Measurements from ENCODE around the gene SPINT2.

Gene SPINT2

DNA sequence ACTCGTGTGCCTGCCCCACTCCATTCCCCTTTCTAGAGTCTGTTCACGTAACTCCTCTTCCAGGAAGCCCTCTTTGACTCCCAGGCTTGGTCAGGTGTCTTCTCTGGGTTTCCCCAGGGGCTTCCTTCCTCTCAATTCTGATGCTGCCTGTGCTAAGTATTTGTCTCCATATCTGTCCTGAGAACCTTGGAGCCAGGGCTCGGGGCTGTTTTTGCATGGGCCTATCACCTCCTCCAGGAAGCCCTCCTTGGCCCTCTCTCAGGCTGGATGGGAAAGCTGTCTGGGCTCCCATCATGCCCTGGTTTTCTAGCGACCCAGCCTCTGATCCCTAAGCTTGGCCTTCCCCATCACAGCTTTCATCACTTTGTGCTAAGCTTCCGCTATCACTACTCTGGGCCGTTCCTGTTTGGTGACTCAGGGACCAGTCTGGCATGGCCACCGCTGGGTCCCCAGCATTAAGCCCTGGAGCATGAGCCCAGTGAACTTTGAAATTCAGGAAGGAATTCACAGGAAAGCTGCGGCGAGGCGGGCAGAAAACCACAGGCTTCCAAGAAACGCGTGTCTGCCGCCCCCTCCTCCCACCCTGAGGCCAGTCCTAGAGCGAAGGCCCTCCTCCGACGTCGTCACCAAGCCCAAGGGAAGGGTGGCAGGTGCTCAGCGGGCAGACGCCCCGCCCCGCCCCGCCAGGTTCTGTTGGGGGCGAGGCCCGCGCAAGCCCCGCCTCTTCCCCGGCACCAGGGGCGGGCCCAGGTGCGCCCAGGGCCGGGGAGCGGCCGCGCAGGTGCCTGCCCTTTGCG lies 486 bp upstream of the SPINT2 start:
- CTCF ChIA-PET = interaction anchor here (0.6 kb wide), 1 partner anchor 39 kb away, joined by 3 read pairs; no protein-coding TSS in a partner anchor
- DNase-seq (ENCODE audit: extremely low spot score) = no peak
- POLR2A ChIA-PET = no interaction called here
- peak; percentile 45 for TF ChIP-seq L3MBTL2 (conservative IDR thresholded peaks at IDR 0.05)
- TF ChIP-seq ARNT (IDR thresholded peaks at IDR 0.05) = no peak

DNA sequence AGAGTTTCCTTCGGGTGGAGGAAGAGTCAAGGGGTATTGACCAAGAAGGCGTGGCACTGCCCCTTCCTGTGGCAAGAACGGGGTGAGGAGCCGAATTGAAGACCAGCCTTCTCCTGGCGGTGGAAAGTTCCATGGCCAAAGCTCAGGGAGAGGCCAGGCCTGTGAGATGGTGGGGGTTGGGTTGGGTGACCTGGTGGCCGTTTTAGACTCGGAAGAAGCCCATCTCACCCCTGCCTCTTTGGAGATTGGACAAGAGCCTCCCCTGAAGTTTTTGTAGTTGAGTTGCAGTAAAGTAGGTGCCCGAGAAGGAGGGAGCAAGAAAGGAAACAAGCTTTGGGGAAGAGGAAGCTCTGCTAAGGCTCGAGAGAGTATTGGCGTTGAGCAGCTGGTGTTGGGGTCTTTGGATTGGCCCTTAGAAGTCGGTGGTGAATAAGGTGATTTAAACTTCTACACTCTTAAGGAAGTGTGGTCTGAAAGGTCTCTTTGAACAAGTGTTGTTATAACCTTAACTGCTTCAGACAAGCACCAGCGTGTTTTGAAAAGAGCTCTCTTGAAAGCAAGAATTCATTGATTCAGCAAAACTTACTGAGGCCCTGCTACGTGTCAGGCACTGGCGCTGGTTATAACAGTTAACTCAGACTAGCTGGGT lies 964 bp downstream of the SPINT2 start:
- no peak for DNase-seq (ENCODE audit: extremely low spot score)
- no peak for TF ChIP-seq CTBP1 (IDR thresholded peaks at IDR 0.05; ENCODE audit: borderline replicate concordance)
- POLR2A ChIA-PET = interaction anchor here (0.6 to 1.8 kb wide), 6 partner anchors 12 to 125 kb away, joined by 3 to 10 read pairs (median 4); partner anchors contain the start of gene PSMD8
- CTCF ChIA-PET = interaction anchor here (0.7 to 1.5 kb wide), 3 partner anchors 21 to 71 kb away, joined by 3 to 5 read pairs (median 4); partner anchors contain the start of gene CATSPERG

DNA sequence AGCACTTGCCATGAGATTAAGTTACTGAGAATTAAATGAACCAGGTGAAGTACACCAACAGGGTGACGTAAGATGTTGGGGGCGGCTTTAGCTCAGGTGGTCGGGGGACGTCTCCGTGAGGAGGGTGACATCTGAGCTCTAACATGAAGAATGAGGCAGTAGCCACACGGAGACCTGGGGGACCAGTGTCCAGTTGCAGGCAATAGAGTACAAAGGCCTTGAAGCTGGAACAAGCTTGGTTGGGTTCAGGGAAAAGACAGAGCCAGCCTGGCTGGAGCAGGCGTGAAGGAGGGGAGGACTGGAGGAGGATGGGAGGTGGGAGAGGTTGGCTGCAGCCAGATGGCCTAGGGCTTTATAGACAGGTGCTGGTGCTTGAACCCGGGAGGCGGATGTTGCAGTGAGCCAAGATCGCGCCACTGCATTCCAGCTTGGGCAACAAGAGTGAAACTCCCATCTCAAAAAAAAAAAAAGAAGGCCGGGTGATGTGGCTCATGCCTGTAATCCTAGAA lies 1.6 kb downstream of the SPINT2 start:
- POLR2A ChIA-PET = interaction anchor here (0.6 to 1.8 kb wide), 5 partner anchors 13 to 261 kb away, joined by 3 to 10 read pairs (median 4); partner anchors contain the start of gene PSMD8

DNA sequence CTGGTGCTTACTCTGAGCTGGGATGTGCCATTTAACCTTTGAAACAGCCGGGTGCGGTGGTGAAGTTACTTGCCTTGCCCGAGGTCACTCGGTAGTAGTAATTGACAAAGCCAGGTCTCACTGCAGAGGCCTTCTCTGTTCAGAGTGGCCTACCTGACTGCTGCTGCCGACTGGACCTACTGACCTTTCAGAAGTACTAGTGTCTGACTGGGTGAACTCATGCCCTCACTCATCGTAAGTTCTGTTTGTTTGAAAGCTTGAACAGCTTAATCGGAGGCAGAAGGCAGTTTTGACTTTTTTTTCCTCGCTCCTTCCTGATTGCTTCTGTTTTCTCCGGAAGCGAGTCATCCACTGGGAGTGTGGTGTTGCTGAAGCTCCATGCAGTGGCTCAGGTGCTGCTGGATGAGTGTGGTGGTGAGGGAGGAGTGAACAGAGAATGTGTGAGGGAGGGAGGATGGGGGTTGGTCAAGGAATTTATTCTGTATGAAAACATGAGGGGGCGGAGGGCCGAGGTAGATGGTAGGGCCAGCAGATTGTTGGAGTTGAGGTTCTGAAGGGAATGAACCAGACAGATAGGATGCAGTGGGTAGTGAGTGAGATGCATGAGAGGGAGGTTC lies 2.7 kb downstream of the SPINT2 start:
- ChIA-PET CTCF (interaction anchor here (0.8 to 1.5 kb wide), 2 partner anchors 23 to 33 kb away, joined by 3 to 4 read pairs; no protein-coding TSS in a partner anchor), POLR2A (interaction anchor here (0.6 kb wide), 1 partner anchor 262 kb away, joined by 3 read pairs; no protein-coding TSS in a partner anchor)
- no peak for TF ChIP-seq SUZ12 (IDR thresholded peaks at IDR 0.05)
- TF ChIP-seq ZNF384 (IDR thresholded peaks at IDR 0.05) = no peak
- no peak for TF ChIP-seq ELF4 (IDR thresholded peaks at IDR 0.05)
- no peak for TF ChIP-seq SP1 (IDR thresholded peaks at IDR 0.05)
- TF ChIP-seq FOXA1 (IDR thresholded peaks at IDR 0.05) = no peak
- TF ChIP-seq ARNT (IDR thresholded peaks at IDR 0.05) = no peak
- TF ChIP-seq CTBP1 (IDR thresholded peaks at IDR 0.05; ENCODE audit: borderline replicate concordance) = no peak
- no peak for TF ChIP-seq TARDBP (IDR thresholded peaks at IDR 0.05)
- no peak for TF ChIP-seq FOXM1 (IDR thresholded peaks at IDR 0.05; ENCODE audit: borderline replicate concordance)
- no peak for TF ChIP-seq NFRKB (IDR thresholded peaks at IDR 0.05)
- no peak for TF ChIP-seq L3MBTL2 (conservative IDR thresholded peaks at IDR 0.05)
- TF ChIP-seq, protein P1, sequence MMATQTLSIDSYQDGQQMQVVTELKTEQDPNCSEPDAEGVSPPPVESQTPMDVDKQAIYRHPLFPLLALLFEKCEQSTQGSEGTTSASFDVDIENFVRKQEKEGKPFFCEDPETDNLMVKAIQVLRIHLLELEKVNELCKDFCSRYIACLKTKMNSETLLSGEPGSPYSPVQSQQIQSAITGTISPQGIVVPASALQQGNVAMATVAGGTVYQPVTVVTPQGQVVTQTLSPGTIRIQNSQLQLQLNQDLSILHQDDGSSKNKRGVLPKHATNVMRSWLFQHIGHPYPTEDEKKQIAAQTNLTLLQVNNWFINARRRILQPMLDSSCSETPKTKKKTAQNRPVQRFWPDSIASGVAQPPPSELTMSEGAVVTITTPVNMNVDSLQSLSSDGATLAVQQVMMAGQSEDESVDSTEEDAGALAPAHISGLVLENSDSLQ (IDR thresholded peaks at IDR 0.05) = no peak
- no peak for TF ChIP-seq LEF1 (IDR thresholded peaks at IDR 0.05; ENCODE audit: borderline replicate concordance)
- TF ChIP-seq HDGF (IDR thresholded peaks at IDR 0.05; ENCODE audit: borderline replicate concordance) = no peak
- TF ChIP-seq BHLHE40 (IDR thresholded peaks at IDR 0.05; ENCODE audit: borderline replicate concordance) = no peak
- no peak for TF ChIP-seq FOXK2 (IDR thresholded peaks at IDR 0.05)
- no peak for DNase-seq (ENCODE audit: extremely low spot score)

More for the DNA sequence above, 1.6 kb downstream of the SPINT2 start:
- TF ChIP-seq, protein P1 (IDR thresholded peaks at IDR 0.05) = no peak
- no peak for TF ChIP-seq FOXK2 (IDR thresholded peaks at IDR 0.05)
- TF ChIP-seq TARDBP (IDR thresholded peaks at IDR 0.05) = no peak
- no peak for TF ChIP-seq SUZ12 (IDR thresholded peaks at IDR 0.05)
- TF ChIP-seq ELF4 (IDR thresholded peaks at IDR 0.05) = no peak
- TF ChIP-seq CTBP1 (IDR thresholded peaks at IDR 0.05; ENCODE audit: borderline replicate concordance) = no peak
- no peak for TF ChIP-seq ARNT (IDR thresholded peaks at IDR 0.05)
- no peak for TF ChIP-seq SP1 (IDR thresholded peaks at IDR 0.05)
- TF ChIP-seq NFRKB (IDR thresholded peaks at IDR 0.05) = no peak
- no peak for TF ChIP-seq HDGF (IDR thresholded peaks at IDR 0.05; ENCODE audit: borderline replicate concordance)
- no peak for TF ChIP-seq LEF1 (IDR thresholded peaks at IDR 0.05; ENCODE audit: borderline replicate concordance)
- no peak for TF ChIP-seq BHLHE40 (IDR thresholded peaks at IDR 0.05; ENCODE audit: borderline replicate concordance)
- no peak for TF ChIP-seq FOXA1 (IDR thresholded peaks at IDR 0.05)
- TF ChIP-seq ZNF384 (IDR thresholded peaks at IDR 0.05) = no peak
- TF ChIP-seq FOXM1 (IDR thresholded peaks at IDR 0.05; ENCODE audit: borderline replicate concordance) = no peak
- no peak for TF ChIP-seq L3MBTL2 (conservative IDR thresholded peaks at IDR 0.05)
- no peak for DNase-seq (ENCODE audit: extremely low spot score)
- CTCF ChIA-PET = interaction anchor here (0.7 to 1.5 kb wide), 3 partner anchors 22 to 70 kb away, joined by 3 to 5 read pairs (median 4); partner anchors contain the start of gene CATSPERG

DNA sequence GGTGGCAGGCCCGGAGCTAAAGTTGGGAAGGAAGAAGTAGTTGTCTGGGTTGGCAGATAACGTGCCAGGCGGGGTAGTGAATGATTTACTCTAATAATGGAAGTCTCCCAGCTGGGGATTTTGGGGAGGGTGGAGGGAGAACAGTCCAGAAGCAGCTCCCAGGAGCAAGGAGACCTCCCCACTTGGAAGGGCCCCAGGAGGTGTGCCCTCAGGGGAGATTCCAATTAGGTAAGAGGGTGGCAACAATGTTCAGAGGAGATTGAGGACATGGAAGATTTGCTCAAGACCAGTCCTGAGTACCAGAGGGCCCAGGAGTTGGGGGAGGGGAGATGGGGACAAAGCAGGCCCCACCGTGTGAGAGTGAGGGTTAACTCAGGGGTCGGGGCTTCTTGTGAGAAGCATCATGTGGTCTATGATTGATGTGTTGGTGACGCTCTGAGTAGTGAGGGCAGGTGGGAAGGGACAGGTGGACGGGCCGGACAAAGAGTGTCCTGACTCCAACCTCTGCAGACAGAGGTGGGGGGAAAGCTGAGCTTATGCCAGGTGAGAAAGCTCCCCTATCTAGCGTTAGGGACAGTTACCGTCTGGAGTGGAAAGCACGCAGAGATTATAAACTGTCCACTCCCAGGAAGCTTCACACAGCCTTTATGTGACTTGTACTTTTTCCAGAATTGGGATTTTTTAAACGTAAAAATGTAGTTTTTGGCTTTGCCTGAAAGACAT lies 3.5 kb downstream of the SPINT2 start:
- no peak for DNase-seq (ENCODE audit: extremely low spot score)
- CTCF ChIA-PET = no interaction called here
- POLR2A ChIA-PET = no interaction called here
- TF ChIP-seq SUZ12 (IDR thresholded peaks at IDR 0.05) (no peak), ZNF384 (IDR thresholded peaks at IDR 0.05) (no peak), HDGF (IDR thresholded peaks at IDR 0.05; ENCODE audit: borderline replicate concordance) (no peak), FOXK2 (IDR thresholded peaks at IDR 0.05) (no peak), ARNT (IDR thresholded peaks at IDR 0.05) (no peak)
- TF ChIP-seq, protein P1 (IDR thresholded peaks at IDR 0.05) = peak; percentile 15; the same call in 1 of the 2 replicates
